Panc1 (cell line): Measurements from ENCODE around the gene PHTF1.

ENCODE experiments used
- CTCF ChIP-seq: fragments of 450-650 bp; IDR thresholded peaks from 2 replicates; pipeline ENCODE4 v1.5.1; 2017; ENCODE audit warnings: mild to moderate bottlenecking
- POLR2AphosphoS5 ChIP-seq: IDR thresholded peaks from 2 replicates; pipeline ENCODE4 v1.6.1; 2012; ENCODE audit warnings: mild to moderate bottlenecking, low read depth, low read length, moderate library complexity
- SIN3A ChIP-seq: IDR thresholded peaks from 2 replicates; pipeline ENCODE4 v1.6.1; 2012; ENCODE audit warnings: low read depth, mild to moderate bottlenecking, low read length, moderate library complexity, borderline replicate concordance; ENCODE audit not compliant: insufficient read depth
- TCF7L2 ChIP-seq: IDR thresholded peaks from 2 replicates; pipeline ENCODE4 v1.6.1; 2011; ENCODE audit warnings: mild to moderate bottlenecking, low read depth, low read length, inconsistent platforms
- TF ChIP-seq, protein P1 (sequence below), 2 experiments: IDR thresholded peaks; 2 replicates each; pipeline ENCODE4 v1.6.1; 2011 to 2012; ENCODE audit warnings: low read depth in 2 of 2, control low read depth in 1 of 2, low read length in 1 of 2, mild to moderate bottlenecking in 1 of 2, moderate library complexity in 1 of 2; ENCODE audit not compliant: insufficient read depth in 1 of 2

- TF ChIP-seq CTCF (no peak), POLR2AphosphoS5 (no peak), TCF7L2 (no peak), SIN3A (no peak)
- TF ChIP-seq, protein P1, sequence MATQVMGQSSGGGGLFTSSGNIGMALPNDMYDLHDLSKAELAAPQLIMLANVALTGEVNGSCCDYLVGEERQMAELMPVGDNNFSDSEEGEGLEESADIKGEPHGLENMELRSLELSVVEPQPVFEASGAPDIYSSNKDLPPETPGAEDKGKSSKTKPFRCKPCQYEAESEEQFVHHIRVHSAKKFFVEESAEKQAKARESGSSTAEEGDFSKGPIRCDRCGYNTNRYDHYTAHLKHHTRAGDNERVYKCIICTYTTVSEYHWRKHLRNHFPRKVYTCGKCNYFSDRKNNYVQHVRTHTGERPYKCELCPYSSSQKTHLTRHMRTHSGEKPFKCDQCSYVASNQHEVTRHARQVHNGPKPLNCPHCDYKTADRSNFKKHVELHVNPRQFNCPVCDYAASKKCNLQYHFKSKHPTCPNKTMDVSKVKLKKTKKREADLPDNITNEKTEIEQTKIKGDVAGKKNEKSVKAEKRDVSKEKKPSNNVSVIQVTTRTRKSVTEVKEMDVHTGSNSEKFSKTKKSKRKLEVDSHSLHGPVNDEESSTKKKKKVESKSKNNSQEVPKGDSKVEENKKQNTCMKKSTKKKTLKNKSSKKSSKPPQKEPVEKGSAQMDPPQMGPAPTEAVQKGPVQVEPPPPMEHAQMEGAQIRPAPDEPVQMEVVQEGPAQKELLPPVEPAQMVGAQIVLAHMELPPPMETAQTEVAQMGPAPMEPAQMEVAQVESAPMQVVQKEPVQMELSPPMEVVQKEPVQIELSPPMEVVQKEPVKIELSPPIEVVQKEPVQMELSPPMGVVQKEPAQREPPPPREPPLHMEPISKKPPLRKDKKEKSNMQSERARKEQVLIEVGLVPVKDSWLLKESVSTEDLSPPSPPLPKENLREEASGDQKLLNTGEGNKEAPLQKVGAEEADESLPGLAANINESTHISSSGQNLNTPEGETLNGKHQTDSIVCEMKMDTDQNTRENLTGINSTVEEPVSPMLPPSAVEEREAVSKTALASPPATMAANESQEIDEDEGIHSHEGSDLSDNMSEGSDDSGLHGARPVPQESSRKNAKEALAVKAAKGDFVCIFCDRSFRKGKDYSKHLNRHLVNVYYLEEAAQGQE (IDR thresholded peaks at IDR 0.05; ENCODE audit: insufficient read depth in 1 of 2, low read depth in 2 of 2, low read length in 1 of 2), result no peak
These were observed 104.4 kb downstream of the PHTF1 start for GRCh38 chr1:113654883-113655282.
